ENCODE measurements around the gene LAMP5. TPM values are rescaled to one million over a fixed set of nuclear protein-coding genes. Genes with fewer than 3 reads are reported as not detected.

LAMP5 gene
- polyA plus RNA-seq (ENCODE audit: insufficient read length), result 0.39 TPM

- no peak for DNase-seq (ENCODE audit: low read depth)
These were observed at the start of gene LAMP5 for GRCh38 chr20:9514461-9515213. LAMP5 (plus strand) TSS chr20:9514590; CDS start chr20:9514853, 263 bp downstream.

GRCh38 chr20:9467995-9468394 is 46.4 kb upstream of the LAMP5 start:
- DNase-seq (ENCODE audit: low read depth), result no peak

DNA sequence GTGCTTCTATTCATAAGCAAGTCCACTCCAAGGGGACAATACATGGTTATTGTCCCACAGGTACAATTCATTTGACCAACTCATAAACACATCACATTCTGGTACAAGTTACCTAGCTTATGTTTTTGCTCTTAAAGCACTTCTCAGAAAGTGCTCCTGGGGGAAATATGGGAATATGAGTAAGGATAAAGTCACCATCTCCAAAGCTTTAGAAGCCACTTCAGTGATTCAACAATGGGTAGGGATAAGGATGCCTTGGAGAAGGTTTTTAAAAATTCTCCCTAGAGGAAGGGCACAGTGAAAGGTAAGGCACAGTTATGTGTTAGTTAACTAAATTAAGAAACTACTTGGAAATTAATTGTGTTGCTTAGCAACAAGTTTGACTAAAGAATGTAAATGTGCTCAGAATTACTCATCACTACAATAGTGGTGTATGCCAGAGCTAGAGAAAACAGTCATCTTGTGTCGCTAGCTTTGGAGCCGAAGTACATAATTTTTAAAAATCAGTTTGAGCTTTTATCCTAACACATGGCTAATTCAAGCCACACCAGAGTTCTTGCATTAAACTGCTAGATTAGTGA is 39.5 kb upstream of the LAMP5 start:
- no peak for DNase-seq (ENCODE audit: low read depth)

DNA sequence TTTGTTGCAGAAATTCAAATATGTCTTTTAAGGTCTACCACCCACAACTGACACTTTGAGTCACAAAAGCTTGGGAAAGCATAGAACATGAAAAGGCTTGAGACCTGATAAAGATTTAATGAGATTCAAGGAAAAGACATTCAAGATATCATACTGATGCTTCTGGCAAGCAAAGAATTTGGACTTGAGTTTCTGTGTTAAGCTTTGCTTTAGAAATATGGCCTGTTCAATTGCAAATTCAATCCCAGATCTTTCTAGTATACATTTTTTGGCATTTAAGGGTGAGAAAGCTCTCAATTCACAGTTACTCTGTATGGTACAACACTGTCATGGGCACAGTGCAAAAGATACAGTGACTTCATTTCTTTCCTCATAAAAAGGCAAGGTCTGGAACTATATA is 38.9 kb upstream of the LAMP5 start:
- DNase-seq (ENCODE audit: low read depth), result no peak

- no peak for DNase-seq (ENCODE audit: low read depth)
These were observed 38.2 kb upstream of the LAMP5 start for GRCh38 chr20:9476174-9476573.

GRCh38 chr20:9476637-9477036 is 37.8 kb upstream of the LAMP5 start:
- DNase-seq (ENCODE audit: low read depth), result no peak

DNA sequence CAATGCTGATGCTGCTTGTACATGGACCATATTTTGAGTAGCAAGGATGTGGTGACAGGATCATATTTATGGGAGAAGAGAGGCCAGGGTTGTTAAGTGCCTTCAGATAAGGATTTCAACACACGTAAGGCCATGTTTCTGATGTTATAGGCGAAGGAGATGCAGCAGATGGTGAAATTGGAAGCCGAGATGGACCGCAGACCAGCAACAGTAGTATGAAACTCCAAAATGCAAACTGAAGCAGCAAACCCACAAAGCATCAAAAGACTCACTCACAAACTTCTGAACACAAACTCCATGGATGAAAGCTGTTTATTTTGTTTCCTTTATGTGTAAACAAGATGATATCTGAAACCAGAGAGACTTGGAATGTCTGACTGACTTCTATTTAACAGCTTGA is 35.6 kb upstream of the LAMP5 start:
- DNase-seq (ENCODE audit: low read depth), result no peak

DNA sequence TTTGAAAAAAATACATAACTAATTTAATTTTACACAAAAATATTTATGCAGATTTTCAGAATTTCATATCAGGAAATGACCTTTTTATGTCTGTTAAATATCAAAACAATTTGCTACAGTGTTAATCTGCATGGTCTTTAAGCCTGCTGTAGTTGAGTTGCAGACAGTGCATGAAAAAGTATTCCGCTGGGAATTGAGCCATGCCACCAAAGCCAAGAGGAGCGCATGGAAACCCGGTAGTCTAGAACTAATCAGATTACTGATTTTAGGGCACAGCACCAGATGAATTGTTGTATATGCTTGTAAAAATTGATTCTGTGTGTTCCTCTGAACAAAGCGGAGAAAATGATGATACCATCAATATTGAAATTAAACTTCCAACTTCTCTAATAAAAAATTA is 34.3 kb upstream of the LAMP5 start:
- no peak for DNase-seq (ENCODE audit: low read depth)

DNA sequence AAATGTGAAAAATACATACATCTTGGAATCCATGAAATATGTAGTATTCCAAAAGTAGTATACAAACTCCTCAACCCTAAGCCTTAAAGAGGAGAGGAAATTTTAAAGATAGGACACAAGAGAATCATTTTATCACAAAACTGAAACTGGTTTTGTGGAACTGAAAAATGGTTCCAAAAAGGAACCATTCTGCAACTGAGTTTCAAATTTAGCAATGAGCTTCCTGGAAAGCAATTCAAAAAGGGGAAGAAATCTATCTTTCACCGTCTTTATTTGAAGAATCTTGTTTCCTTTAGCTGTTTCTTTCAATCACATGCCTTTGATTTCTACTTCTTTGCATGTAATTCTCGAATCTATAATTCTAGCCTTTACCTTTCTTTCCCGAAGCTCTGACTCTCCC is 32.2 kb upstream of the LAMP5 start:
- DNase-seq (ENCODE audit: low read depth), result no peak

DNA sequence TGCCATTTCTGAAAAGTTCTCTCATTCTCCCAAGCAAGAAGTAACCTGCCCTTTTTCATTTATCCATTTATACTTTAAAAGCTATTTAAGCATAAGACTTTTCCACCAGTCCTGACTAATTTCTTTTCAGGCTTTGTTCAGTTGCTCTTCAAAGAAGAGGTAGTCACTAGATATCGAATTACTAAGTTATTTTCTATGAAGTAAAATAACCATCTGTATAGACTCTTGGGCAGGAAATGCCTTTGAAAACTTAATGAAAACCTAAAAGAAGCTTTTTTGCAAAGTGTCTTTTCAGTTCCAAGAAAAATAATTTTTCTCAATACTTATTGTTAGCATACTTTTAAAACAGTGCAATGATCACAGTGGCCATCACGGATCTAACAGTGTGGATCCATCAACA is 31.3 kb upstream of the LAMP5 start:
- DNase-seq (ENCODE audit: low read depth), result no peak

GRCh38 chr20:9485614-9486340 is 28.6 kb upstream of the LAMP5 start:
- no peak for DNase-seq (ENCODE audit: low read depth)

- no peak for DNase-seq (ENCODE audit: low read depth)
These were observed 27.2 kb upstream of the LAMP5 start for GRCh38 chr20:9487231-9487630.

- no peak for DNase-seq (ENCODE audit: low read depth)
These were observed 26.3 kb upstream of the LAMP5 start for GRCh38 chr20:9488063-9488462.

GRCh38 chr20:9490161-9490560 is 24.2 kb upstream of the LAMP5 start:
- no peak for DNase-seq (ENCODE audit: low read depth)

- no peak for DNase-seq (ENCODE audit: low read depth)
These were observed 23.8 kb upstream of the LAMP5 start for GRCh38 chr20:9490631-9491030.

DNA sequence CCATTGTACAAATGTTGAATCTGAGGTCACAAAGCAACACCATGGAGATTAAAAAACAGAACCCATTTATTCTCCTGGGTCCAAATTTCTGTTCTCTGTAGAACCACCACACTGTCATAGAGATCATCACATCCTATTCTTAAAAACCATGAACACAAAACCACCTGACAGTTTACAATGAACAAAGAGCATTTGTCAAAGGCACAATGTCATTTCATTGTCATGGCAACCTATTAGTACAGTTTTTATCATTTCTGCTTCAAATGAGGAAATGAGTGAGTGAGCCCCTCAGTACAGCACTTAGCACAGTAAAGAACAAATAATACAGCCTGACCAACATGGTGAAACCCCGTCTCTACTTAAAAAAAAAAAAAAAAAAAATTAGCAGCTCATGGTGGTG is 23.1 kb upstream of the LAMP5 start:
- no peak for DNase-seq (ENCODE audit: low read depth)

- DNase-seq (ENCODE audit: low read depth), result no peak
These were observed 22.3 kb upstream of the LAMP5 start for GRCh38 chr20:9492067-9492466.

GRCh38 chr20:9493803-9494202 is 20.6 kb upstream of the LAMP5 start:
- DNase-seq (ENCODE audit: low read depth), result no peak

DNA sequence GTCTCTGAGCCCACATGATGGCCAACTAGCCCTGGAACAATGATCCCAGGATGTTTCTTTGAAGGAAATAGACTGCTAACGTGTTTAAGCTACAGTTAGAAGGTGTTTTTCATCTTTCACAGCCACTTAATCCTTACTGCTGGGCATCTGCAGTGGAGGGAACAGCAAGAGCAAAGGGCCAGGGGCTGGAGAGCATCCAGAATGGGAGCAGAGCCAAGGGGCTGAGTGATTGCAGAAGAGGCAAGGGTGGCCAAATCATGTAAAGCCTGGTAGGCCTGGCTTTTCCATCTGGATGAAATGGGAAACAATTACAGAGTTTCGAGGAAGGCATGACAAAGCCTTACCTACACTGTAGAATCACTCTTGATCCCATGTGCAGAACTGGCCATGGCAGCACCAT is 18.7 kb upstream of the LAMP5 start:
- DNase-seq (ENCODE audit: low read depth), result no peak

DNA sequence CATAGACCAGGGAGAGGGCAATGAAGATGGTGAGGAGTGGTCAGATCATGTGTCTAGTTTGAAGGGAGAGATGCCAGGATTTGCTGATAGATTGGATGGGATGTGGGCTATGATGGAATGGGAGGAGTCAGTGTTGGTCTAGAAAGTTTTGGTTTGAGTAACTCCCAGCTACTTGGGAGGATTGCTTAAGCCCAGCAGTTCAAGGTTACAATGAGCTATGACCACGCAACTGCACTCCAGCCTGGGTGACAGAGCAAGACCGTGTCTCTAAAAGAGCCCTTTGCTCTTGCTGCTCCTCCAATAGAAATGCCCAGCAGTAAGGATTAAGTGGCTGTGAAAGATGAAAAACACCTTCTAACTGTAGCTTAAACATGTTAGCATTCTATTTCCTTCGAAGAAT is 18.2 kb upstream of the LAMP5 start:
- no peak for DNase-seq (ENCODE audit: low read depth)

- no peak for DNase-seq (ENCODE audit: low read depth)
These were observed 16.1 kb upstream of the LAMP5 start for GRCh38 chr20:9498322-9498721.

DNA sequence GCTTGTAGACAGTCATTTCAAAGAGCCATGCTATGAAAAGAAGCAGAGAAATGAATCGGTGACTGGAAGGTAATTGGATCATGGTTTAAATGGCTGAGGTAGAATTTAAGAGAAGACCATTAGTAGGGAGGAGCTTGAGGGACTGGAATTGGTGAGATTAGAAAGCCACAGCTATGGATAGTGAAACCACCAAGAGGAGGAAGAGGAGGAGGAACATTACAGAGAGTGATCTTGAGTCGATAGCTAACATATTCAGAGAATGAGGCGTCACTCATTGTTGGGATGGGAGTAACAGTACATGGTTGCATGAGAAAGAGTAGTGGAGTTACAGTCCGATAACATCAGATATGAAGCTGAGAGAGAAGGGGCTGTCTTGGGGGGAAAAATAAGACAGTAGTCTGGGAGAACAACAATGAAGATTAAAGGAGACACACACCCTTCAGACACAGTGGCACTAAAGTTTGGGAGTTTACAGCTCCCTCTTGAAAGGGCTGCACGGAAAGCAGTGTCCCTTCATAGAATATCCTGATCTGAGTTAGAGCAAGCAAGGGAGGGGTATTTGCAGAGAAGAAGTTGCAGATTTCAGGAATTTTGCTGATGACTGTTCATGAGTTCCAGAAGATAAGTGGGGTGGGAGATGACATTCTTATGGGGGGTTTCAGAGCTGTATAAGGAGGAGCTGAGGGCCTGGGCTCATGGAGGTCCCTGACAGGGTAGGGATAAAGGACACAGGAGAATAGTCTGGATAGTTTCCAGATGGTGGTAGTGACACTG is 15.1 kb upstream of the LAMP5 start:
- DNase-seq (ENCODE audit: low read depth), result no peak
